GM12878 (cell line): ENCODE measurements around the gene RAI14.

Experiments
- CHD2 ChIP-seq: IDR thresholded peaks from 2 replicates; pipeline ENCODE4 v1.6.1; 2011; ENCODE audit warnings: low read depth, low read length, improper control_type of control experiment, borderline replicate concordance
- EZH2 ChIP-seq: IDR thresholded peaks from 2 replicates; pipeline ENCODE4 v1.6.1; 2012; ENCODE audit warnings: low read depth, mild to moderate bottlenecking, control low read depth, inconsistent platforms, low read length, borderline replicate concordance; ENCODE audit not compliant: control insufficient read depth
- JUND ChIP-seq: IDR thresholded peaks from 2 replicates; pipeline ENCODE4 v1.6.1; 2012; ENCODE audit warnings: low read depth, mild to moderate bottlenecking, low read length, improper control_type of control experiment, moderate library complexity
- POLR2A ChIP-seq: IDR thresholded peaks from 2 replicates; pipeline ENCODE4 v1.6.1; 2011; ENCODE audit warnings: low read depth, mild to moderate bottlenecking, low read length
- YY1 ChIP-seq: IDR thresholded peaks from 2 replicates; pipeline ENCODE4 v1.6.1; 2011; ENCODE audit warnings: low read depth, mild to moderate bottlenecking, low read length
- TF ChIP-seq, protein P1 (sequence below), 3 experiments: IDR thresholded peaks in 2 of 3; conservative IDR thresholded peaks in 1 of 3; 2 replicates each; pipeline ENCODE4 v1.5.1; 2011; ENCODE audit warnings: low read depth in 3 of 3, low read length in 3 of 3, mild to moderate bottlenecking in 3 of 3, control low read depth in 2 of 3, moderate library complexity in 2 of 3, inconsistent platforms in 1 of 3, mixed read lengths in 1 of 3; ENCODE audit not compliant: control insufficient read depth in 2 of 3, insufficient read depth in 1 of 3; ENCODE audit errors: extremely low read depth in 1 of 3
- TF ChIP-seq, protein P2 (sequence below): IDR thresholded peaks from 2 replicates; pipeline ENCODE4 v1.6.1; 2011; ENCODE audit warnings: low read depth, mild to moderate bottlenecking, low read length, moderate library complexity, borderline replicate concordance; ENCODE audit errors: extremely low read depth
- TF ChIP-seq, protein P3 (sequence below): IDR thresholded peaks from 2 replicates; pipeline ENCODE4 v1.6.1; 2011; ENCODE audit warnings: low read depth, low read length, improper control_type of control experiment, borderline replicate concordance
- TF ChIP-seq, protein P4 (sequence below): IDR thresholded peaks from 2 replicates; pipeline ENCODE4 v1.6.1; 2012; ENCODE audit warnings: low read depth, low read length, improper control_type of control experiment
- TF ChIP-seq, protein P5 (sequence below): IDR thresholded peaks from 2 replicates; pipeline ENCODE4 v1.6.1; 2012; ENCODE audit warnings: mild to moderate bottlenecking, low read depth, low read length
- TF ChIP-seq, protein P6 (sequence below): fragments of 450-650 bp; IDR thresholded peaks from 2 replicates; pipeline ENCODE4 v1.6.1; 2016; ENCODE audit warnings: mild to moderate bottlenecking, moderate library complexity, borderline replicate concordance

DNA sequence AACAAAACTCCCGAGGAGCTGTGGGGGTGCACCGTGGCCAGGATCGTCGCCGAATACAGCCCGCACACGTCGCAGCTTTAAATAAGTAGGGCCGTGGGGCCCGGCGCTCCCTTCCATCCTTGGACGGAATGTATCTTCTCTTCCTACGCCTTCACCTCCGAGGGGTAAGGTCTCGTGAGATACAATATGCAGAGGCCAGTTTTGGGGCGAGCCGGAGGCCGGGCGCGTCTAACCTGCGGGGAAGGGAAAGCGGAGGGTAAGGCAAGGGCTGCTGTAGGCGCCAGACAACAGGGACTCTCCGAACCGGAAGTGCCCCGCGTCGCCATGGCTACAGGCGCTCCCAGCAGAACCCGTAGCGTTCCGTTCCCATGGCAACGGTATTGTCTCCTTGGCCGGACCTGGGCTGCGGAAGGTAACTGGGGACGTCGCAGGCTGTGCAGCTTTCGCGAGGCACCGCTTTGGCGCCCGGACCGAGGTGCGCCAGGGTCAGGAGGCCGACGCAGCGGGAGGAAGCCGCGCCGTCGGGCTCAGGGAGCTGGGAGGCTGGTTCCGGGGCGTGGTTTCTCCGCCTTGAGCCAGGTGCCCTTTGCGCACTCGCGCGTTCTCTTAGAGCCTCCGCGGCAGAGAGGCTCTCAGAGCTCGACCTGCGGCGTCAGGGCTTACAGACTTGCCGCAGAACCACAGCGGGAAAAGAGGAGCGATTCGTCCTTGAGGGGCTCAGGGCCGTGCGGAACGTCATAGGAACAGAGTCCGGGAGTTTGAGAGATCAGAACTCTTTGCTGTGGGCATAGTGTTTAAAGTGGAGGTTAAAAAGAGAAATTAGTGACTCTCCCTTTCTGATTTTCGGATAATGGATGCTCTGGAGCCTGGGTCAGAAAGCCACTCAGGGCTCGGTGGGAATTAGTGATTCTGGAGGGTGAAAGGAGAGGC, 182.9 kb downstream of the RAI14 start, which contains the start of gene TTC23L:
- TF ChIP-seq, protein P1, sequence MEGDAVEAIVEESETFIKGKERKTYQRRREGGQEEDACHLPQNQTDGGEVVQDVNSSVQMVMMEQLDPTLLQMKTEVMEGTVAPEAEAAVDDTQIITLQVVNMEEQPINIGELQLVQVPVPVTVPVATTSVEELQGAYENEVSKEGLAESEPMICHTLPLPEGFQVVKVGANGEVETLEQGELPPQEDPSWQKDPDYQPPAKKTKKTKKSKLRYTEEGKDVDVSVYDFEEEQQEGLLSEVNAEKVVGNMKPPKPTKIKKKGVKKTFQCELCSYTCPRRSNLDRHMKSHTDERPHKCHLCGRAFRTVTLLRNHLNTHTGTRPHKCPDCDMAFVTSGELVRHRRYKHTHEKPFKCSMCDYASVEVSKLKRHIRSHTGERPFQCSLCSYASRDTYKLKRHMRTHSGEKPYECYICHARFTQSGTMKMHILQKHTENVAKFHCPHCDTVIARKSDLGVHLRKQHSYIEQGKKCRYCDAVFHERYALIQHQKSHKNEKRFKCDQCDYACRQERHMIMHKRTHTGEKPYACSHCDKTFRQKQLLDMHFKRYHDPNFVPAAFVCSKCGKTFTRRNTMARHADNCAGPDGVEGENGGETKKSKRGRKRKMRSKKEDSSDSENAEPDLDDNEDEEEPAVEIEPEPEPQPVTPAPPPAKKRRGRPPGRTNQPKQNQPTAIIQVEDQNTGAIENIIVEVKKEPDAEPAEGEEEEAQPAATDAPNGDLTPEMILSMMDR (IDR thresholded peaks at IDR 0.05 in 2 of 3, conservative IDR thresholded peaks at IDR 0.05 in 1 of 3; ENCODE audit: control insufficient read depth in 2 of 3, extremely low read depth in 1 of 3, insufficient read depth in 1 of 3, low read depth in 3 of 3, low read length in 3 of 3) = no peak
- TF ChIP-seq, protein P2, sequence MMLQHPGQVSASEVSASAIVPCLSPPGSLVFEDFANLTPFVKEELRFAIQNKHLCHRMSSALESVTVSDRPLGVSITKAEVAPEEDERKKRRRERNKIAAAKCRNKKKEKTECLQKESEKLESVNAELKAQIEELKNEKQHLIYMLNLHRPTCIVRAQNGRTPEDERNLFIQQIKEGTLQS = no peak
- TF ChIP-seq POLR2A = peak; percentile 83
- TF ChIP-seq YY1 = no peak
- TF ChIP-seq JUND = no peak
- TF ChIP-seq, protein P3, sequence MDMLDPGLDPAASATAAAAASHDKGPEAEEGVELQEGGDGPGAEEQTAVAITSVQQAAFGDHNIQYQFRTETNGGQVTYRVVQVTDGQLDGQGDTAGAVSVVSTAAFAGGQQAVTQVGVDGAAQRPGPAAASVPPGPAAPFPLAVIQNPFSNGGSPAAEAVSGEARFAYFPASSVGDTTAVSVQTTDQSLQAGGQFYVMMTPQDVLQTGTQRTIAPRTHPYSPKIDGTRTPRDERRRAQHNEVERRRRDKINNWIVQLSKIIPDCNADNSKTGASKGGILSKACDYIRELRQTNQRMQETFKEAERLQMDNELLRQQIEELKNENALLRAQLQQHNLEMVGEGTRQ = no peak
- 0 out of 2 replicates have a peak, but pooled peaks have one; percentile 19 for TF ChIP-seq CHD2
- TF ChIP-seq, protein P4, sequence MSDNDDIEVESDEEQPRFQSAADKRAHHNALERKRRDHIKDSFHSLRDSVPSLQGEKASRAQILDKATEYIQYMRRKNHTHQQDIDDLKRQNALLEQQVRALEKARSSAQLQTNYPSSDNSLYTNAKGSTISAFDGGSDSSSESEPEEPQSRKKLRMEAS = no peak
- TF ChIP-seq, protein P5, sequence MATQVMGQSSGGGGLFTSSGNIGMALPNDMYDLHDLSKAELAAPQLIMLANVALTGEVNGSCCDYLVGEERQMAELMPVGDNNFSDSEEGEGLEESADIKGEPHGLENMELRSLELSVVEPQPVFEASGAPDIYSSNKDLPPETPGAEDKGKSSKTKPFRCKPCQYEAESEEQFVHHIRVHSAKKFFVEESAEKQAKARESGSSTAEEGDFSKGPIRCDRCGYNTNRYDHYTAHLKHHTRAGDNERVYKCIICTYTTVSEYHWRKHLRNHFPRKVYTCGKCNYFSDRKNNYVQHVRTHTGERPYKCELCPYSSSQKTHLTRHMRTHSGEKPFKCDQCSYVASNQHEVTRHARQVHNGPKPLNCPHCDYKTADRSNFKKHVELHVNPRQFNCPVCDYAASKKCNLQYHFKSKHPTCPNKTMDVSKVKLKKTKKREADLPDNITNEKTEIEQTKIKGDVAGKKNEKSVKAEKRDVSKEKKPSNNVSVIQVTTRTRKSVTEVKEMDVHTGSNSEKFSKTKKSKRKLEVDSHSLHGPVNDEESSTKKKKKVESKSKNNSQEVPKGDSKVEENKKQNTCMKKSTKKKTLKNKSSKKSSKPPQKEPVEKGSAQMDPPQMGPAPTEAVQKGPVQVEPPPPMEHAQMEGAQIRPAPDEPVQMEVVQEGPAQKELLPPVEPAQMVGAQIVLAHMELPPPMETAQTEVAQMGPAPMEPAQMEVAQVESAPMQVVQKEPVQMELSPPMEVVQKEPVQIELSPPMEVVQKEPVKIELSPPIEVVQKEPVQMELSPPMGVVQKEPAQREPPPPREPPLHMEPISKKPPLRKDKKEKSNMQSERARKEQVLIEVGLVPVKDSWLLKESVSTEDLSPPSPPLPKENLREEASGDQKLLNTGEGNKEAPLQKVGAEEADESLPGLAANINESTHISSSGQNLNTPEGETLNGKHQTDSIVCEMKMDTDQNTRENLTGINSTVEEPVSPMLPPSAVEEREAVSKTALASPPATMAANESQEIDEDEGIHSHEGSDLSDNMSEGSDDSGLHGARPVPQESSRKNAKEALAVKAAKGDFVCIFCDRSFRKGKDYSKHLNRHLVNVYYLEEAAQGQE = no peak
- TF ChIP-seq, protein P6, sequence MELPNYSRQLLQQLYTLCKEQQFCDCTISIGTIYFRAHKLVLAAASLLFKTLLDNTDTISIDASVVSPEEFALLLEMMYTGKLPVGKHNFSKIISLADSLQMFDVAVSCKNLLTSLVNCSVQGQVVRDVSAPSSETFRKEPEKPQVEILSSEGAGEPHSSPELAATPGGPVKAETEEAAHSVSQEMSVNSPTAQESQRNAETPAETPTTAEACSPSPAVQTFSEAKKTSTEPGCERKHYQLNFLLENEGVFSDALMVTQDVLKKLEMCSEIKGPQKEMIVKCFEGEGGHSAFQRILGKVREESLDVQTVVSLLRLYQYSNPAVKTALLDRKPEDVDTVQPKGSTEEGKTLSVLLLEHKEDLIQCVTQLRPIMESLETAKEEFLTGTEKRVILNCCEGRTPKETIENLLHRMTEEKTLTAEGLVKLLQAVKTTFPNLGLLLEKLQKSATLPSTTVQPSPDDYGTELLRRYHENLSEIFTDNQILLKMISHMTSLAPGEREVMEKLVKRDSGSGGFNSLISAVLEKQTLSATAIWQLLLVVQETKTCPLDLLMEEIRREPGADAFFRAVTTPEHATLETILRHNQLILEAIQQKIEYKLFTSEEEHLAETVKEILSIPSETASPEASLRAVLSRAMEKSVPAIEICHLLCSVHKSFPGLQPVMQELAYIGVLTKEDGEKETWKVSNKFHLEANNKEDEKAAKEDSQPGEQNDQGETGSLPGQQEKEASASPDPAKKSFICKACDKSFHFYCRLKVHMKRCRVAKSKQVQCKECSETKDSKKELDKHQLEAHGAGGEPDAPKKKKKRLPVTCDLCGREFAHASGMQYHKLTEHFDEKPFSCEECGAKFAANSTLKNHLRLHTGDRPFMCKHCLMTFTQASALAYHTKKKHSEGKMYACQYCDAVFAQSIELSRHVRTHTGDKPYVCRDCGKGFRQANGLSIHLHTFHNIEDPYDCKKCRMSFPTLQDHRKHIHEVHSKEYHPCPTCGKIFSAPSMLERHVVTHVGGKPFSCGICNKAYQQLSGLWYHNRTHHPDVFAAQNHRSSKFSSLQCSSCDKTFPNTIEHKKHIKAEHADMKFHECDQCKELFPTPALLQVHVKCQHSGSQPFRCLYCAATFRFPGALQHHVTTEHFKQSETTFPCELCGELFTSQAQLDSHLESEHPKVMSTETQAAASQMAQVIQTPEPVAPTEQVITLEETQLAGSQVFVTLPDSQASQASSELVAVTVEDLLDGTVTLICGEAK = peak; percentile 84
- TF ChIP-seq EZH2 = no peak
